Measurements from ENCODE around the gene PXMP2.

Gene PXMP2

DNA sequence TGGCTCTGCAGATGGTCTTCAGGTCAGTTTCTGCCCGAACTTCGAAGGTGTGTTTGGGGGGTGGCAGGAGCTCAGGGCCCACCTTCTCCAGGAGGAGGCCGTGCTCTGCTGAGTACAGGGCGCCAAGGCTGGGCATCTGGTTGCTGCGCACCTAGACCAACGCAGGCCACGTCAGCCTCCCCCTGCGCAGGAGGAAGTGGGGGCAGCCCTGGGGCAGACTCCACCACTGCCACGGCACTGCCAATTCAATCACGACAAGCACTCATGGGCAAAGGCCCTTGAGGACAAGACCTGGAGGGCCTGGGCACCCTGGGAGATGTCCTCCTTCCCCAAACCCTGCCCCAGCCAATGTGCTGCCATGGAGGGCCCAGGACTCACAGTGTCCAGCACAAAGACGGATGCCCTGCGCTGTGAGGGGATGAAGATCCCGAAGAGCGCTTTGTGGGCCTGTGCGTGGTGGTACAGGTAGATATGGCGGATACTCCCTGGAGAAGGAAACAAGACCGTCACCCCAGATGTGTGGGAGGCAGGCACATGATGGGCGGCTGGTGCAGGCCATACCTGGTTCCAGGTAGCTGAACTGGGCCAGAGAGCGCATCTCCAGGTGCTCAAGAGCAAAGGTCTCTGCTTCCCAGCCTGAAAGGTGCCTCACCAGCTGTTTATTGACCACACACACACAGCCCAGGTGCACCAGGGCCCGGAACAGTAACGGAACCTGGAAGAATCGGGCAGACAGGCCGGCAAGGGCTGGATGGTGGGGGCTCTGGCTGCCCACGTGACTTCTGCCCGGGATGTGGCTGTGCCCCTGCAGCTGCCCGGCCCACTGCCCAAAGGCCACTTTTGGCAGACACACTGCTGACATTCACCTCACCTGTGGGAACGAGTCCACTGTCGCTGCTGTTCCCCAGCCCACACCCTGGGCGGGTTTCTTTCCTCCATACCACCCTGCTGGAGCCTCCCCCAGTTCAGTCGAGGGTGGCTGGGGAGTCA lies 44.2 kb upstream of the PXMP2 start:
- no peak overlapping the region for H3K27ac ChIP-seq
- TF ChIP-seq CTCF (conservative IDR thresholded peaks at IDR 0.05) = no peak
- no peak for TF ChIP-seq ZFX (IDR thresholded peaks at IDR 0.05)

GRCh38 chr12:132646850-132647249 lies 40.5 kb upstream of the PXMP2 start:
- no peak overlapping the region for H3K27ac ChIP-seq
- TF ChIP-seq ZFX (IDR thresholded peaks at IDR 0.05) = no peak
- no peak for TF ChIP-seq CTCF (conservative IDR thresholded peaks at IDR 0.05)

- no peak for TF ChIP-seq CTCF (conservative IDR thresholded peaks at IDR 0.05)
- no peak for TF ChIP-seq ZFX (IDR thresholded peaks at IDR 0.05)
- H3K27ac ChIP-seq = no peak overlapping the region
Observed at GRCh38 chr12:132647858-132648257, 39.5 kb upstream of the PXMP2 start.

- TF ChIP-seq ZFX (IDR thresholded peaks at IDR 0.05) (no peak), CTCF (conservative IDR thresholded peaks at IDR 0.05) (no peak)
Observed at GRCh38 chr12:132648616-132649225, 38.7 kb upstream of the PXMP2 start.

DNA sequence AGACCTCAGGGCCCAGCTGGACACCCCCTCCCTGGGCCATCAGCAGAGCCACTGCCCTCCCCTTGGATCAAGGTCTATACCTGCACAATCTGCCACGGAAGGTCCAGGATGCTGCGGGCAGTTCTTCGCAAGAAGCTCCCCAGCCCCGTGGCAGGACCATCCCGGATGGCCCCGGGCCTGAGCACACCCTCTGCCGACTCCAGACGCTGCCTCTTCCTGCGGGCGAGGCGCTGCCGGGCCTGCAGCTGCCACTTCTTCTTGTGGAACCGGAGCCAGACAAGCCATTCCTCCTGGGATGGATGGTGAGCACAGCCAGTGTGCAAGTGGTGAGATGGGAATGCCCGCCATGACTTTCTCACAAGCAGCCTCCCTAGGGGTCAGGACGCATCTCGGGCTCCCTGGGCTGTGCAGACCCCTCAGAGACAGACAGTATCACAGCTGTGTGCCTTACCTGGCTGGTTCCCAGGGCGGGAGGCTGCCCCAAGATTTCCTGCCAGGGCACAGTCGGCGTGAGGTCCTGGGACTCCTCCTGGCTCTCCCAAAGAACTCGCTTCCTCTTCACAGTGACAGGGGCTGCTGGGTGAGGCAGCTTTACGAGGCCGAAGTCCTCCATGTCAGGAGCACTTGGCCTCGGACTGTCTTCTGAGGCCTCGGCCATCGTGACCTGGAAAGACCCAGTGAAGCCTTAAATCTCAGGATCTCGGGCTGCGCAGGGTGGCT lies 38.0 kb upstream of the PXMP2 start:
- H3K27ac ChIP-seq = no peak overlapping the region

More at GRCh38 chr12:132648616-132649225, 38.7 kb upstream of the PXMP2 start:
- no peak overlapping the region for H3K27ac ChIP-seq

DNA sequence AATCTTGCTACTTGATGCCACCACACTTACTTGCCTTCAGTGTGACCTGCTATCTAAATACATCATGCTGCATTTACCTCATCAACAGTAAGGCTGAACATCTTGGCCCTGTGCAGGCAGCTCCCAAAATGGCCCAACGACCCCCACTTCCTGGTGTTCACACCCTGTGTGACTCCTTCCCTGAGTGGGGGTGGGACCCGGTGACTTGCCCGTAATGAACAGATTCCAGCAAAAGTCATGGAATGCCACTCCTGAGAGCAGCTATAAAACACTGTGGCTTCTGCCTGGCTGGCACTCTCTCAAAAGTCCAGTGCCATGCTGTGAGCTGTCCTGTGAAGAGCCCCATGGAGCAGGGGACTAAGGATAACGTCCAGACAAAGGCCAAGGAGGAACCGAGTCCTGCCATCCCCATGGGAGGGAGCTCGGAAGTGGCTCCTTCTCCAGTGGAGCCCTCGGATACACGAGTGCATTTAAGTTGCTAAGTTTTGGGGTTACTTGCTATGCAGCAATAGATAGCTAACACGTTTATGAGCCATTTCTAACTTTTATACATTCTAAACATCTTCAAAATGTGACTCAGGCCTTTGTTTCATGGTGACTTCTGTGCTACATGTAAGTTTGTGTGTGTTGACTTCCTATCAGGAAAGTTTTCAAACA lies 35.8 kb upstream of the PXMP2 start:
- TF ChIP-seq CTCF (conservative IDR thresholded peaks at IDR 0.05) (no peak), ZFX (IDR thresholded peaks at IDR 0.05) (no peak)
- no peak overlapping the region for H3K27ac ChIP-seq

More for the DNA sequence above, 38.0 kb upstream of the PXMP2 start:
- TF ChIP-seq CTCF (conservative IDR thresholded peaks at IDR 0.05) (no peak), ZFX (IDR thresholded peaks at IDR 0.05) (no peak)
